Measurements from ENCODE around the gene QTRT2.

The QTRT2 gene

GRCh38 chr3:114033721-114034120, 22.8 kb upstream of the QTRT2 start:
- no peaks in the 10 kb centered on the region for H3K9me3 ChIP-seq (ENCODE audit: control insufficient read depth, insufficient read depth, low read depth, low read length)
- ChIA-PET POLR2A (no interaction called here), CTCF (no interaction called here)
- H3K4me1 ChIP-seq (ENCODE audit: control insufficient read depth, insufficient read depth, low read length), result no peaks in the 10 kb centered on the region
- no peak overlapping the region for H3K4me3 ChIP-seq (ENCODE audit: low read depth, low read length)
- no peak overlapping the region for H3K27ac ChIP-seq (ENCODE audit: extremely low read depth, low read depth, low read length)
- TF ChIP-seq ZNF677 (tag by site-specific recombination; IDR thresholded peaks at IDR 0.05), result no peak
- no peaks in the 10 kb centered on the region for H3K36me3 ChIP-seq (ENCODE audit: control insufficient read depth in 2 of 2, insufficient read depth in 1 of 2, low read length in 2 of 2)

DNA sequence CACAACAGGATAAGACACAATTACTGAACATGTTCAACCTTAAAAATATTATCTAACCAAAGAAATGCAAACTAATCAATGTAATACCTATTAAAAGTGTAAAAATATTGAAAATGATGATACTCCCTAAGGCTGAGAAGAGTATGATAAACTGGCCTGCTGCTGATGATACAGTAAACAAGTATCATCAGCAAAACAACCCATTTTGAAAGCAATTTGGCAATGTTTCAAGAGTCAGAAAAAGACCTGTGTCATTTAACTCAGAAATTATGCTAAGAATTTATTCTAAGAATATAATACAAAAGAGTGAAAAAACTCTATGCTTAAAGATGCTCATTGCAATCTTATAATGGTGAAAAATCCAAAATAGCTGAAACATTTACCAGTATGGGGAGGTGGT, 22.3 kb upstream of the QTRT2 start:
- TF ChIP-seq ZNF776 (tag by site-specific recombination; IDR thresholded peaks at IDR 0.05; ENCODE audit: borderline replicate concordance) (no peak), ZNF335 (tag by site-specific recombination; conservative IDR thresholded peaks at IDR 0.05) (no peak), KLF16 (tag by site-specific recombination; IDR thresholded peaks at IDR 0.05) (no peak), ZFP41 (tag by site-specific recombination; IDR thresholded peaks at IDR 0.05; ENCODE audit: borderline replicate concordance) (no peak), ZNF114 (tag by site-specific recombination; IDR thresholded peaks at IDR 0.05) (no peak), KLF9 (tag by site-specific recombination; IDR thresholded peaks at IDR 0.05; ENCODE audit: low read depth) (no peak), ZNF404 (tag by site-specific recombination; IDR thresholded peaks at IDR 0.05) (no peak), CTCF (tag by site-specific recombination; IDR thresholded peaks at IDR 0.05) (no peak), OSR2 (tag by site-specific recombination; IDR thresholded peaks at IDR 0.05) (no peak), ZNF140 (tag by site-specific recombination; IDR thresholded peaks at IDR 0.05) (no peak), REST (tag by site-specific recombination; IDR thresholded peaks at IDR 0.05) (no peak)
- TF ChIP-seq, protein P1, sequence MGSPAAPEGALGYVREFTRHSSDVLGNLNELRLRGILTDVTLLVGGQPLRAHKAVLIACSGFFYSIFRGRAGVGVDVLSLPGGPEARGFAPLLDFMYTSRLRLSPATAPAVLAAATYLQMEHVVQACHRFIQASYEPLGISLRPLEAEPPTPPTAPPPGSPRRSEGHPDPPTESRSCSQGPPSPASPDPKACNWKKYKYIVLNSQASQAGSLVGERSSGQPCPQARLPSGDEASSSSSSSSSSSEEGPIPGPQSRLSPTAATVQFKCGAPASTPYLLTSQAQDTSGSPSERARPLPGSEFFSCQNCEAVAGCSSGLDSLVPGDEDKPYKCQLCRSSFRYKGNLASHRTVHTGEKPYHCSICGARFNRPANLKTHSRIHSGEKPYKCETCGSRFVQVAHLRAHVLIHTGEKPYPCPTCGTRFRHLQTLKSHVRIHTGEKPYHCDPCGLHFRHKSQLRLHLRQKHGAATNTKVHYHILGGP (tag by site-specific recombination; IDR thresholded peaks at IDR 0.05), result no peak
- Histone ChIP-seq H3K9me3 (ENCODE audit: control insufficient read depth, insufficient read depth, low read depth, low read length) (no peaks in the 10 kb centered on the region), H3K36me3 (ENCODE audit: control insufficient read depth in 2 of 2, insufficient read depth in 1 of 2, low read length in 2 of 2) (no peaks in the 10 kb centered on the region), H3K4me3 (ENCODE audit: low read depth, low read length) (no peak overlapping the region), H3K27ac (ENCODE audit: extremely low read depth, low read depth, low read length) (no peak overlapping the region), H3K4me1 (ENCODE audit: control insufficient read depth, insufficient read depth, low read length) (no peaks in the 10 kb centered on the region)
- POLR2A ChIA-PET, result no interaction called here
- CTCF ChIA-PET, result no interaction called here

DNA sequence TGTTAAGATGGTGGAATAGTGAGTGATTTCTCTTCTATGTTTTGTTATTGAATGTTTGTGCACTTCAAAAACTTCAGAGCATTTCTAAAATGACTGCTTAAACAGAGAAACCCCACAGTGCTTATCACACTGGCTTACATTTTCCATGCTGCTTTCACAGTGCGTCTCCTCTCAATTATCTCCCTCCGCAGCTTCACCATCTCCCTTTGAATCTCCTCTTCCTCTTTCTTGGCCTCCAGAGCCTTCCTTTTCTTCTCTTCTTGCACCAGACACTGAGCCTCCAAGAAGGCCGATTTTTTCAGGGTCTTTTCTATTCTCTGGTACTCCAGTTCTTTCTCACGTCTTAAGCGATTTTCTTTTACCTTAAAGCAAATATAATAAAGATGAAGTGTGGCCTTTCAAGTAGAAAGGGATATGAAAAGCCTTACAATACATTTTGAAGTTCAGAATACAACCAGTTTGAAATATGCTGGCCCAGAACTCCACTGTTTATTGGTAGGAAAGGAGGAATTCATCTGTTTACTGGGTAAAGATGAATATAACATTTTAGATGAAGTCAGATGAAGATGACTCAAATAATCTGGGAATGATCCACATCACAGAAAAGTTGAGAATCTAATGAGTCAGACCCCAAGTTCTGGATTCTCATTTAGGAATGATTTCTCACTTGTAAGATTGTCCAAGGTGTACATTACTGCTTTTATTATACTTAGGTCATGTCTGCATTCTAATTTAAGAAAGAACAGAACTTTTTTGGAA, 21.6 kb upstream of the QTRT2 start:
- ChIA-PET CTCF (no interaction called here), POLR2A (no interaction called here)
- no peaks in the 10 kb centered on the region for H3K4me1 ChIP-seq (ENCODE audit: control insufficient read depth, insufficient read depth, low read length)
- no peaks in the 10 kb centered on the region for H3K36me3 ChIP-seq (ENCODE audit: control insufficient read depth in 2 of 2, insufficient read depth in 1 of 2, low read length in 2 of 2)
- H3K9me3 ChIP-seq (ENCODE audit: control insufficient read depth, insufficient read depth, low read depth, low read length), result no peaks in the 10 kb centered on the region
- H3K27ac ChIP-seq (ENCODE audit: extremely low read depth, low read depth, low read length), result no peak overlapping the region
- no peak overlapping the region for H3K4me3 ChIP-seq (ENCODE audit: low read depth, low read length)
- no peak for TF ChIP-seq ZNF837 (tag by site-specific recombination; IDR thresholded peaks at IDR 0.05)
- no peak for TF ChIP-seq HOXC10 (CRISPR knock-in tag; IDR thresholded peaks at IDR 0.05)
- no peak for TF ChIP-seq HIC1 (tag by site-specific recombination; IDR thresholded peaks at IDR 0.05)
- no peak for TF ChIP-seq ZIC2 (tag by site-specific recombination; IDR thresholded peaks at IDR 0.05)
- no peak for TF ChIP-seq ZNF707 (tag by site-specific recombination; IDR thresholded peaks at IDR 0.05)
- no peak for TF ChIP-seq ZSCAN18 (tag by site-specific recombination; IDR thresholded peaks at IDR 0.05)
- TF ChIP-seq ZNF560 (tag by site-specific recombination; IDR thresholded peaks at IDR 0.05; ENCODE audit: borderline replicate concordance), result no peak
- TF ChIP-seq HOXA7 (CRISPR knock-in tag; IDR thresholded peaks at IDR 0.05; ENCODE audit: borderline replicate concordance), result no peak
- no peak for TF ChIP-seq ZBTB17 (tag by site-specific recombination; IDR thresholded peaks at IDR 0.05)
